ENCODE results near the gene CNBD2. TPM values are rescaled to one million over a fixed set of nuclear protein-coding genes. Genes with fewer than 3 reads are reported as not detected.
A peak's percentile ranks its signal among the peaks of the same experiment; 100 is the strongest.
"Not testable (repeated sequence)": the region's sequence is repeated elsewhere in the genome, so short reads cannot be mapped to it uniquely, and the experiment has no call there.

The CNBD2 gene
- total RNA-seq, 1 donor from 2014 or later: 1.2 TPM

GRCh38 chr20:36026131-36026530, 57.7 kb downstream of the CNBD2 start:
- not testable (repeated sequence) for DNase-seq (ENCODE audit: low read depth)

- no peak for DNase-seq (ENCODE audit: low read depth)
These were observed 59.9 kb downstream of the CNBD2 start for GRCh38 chr20:36028106-36028808.

GRCh38 chr20:36030149-36030548, 61.8 kb downstream of the CNBD2 start:
- DNase-seq (ENCODE audit: low read depth): no peak

GRCh38 chr20:36031806-36032205, 63.4 kb downstream of the CNBD2 start:
- no peak for DNase-seq (ENCODE audit: low read depth)

GRCh38 chr20:36034875-36035274, 66.5 kb downstream of the CNBD2 start:
- DNase-seq (ENCODE audit: low read depth): no peak

- peak; percentile 73 for DNase-seq (ENCODE audit: low read depth)
These were observed 67.4 kb downstream of the CNBD2 start for GRCh38 chr20:36035745-36036144.

GRCh38 chr20:36036688-36037087, 68.3 kb downstream of the CNBD2 start:
- no peak for DNase-seq (ENCODE audit: low read depth)

- no peak for DNase-seq (ENCODE audit: low read depth)
These were observed 72.2 kb downstream of the CNBD2 start for GRCh38 chr20:36040571-36040970.

- no peak for DNase-seq (ENCODE audit: low read depth)
These were observed 75.1 kb downstream of the CNBD2 start for GRCh38 chr20:36043441-36043840.

- DNase-seq (ENCODE audit: low read depth): no peak
These were observed 75.6 kb downstream of the CNBD2 start for GRCh38 chr20:36043892-36044515.

GRCh38 chr20:36045373-36045714, 77.0 kb downstream of the CNBD2 start:
- no peak for DNase-seq (ENCODE audit: low read depth)

GRCh38 chr20:36046073-36046798, 77.8 kb downstream of the CNBD2 start:
- not testable (repeated sequence) for DNase-seq (ENCODE audit: low read depth)

GRCh38 chr20:36049408-36049807, 81.0 kb downstream of the CNBD2 start:
- peak; percentile 18 for DNase-seq (ENCODE audit: low read depth)

GRCh38 chr20:36050436-36051317, 82.3 kb downstream of the CNBD2 start:
- peak; percentile 56 for DNase-seq (ENCODE audit: low read depth)

- no peak for DNase-seq (ENCODE audit: low read depth)
These were observed 83.1 kb downstream of the CNBD2 start for GRCh38 chr20:36051318-36052116.

GRCh38 chr20:36052117-36052513, 83.7 kb downstream of the CNBD2 start:
- DNase-seq (ENCODE audit: low read depth): no peak

- not testable (repeated sequence) for DNase-seq (ENCODE audit: low read depth)
These were observed 85.6 kb downstream of the CNBD2 start for GRCh38 chr20:36053863-36054518.

- no peak for DNase-seq (ENCODE audit: low read depth)
These were observed 86.8 kb downstream of the CNBD2 start for GRCh38 chr20:36055145-36055544.

- peak; percentile 77 for DNase-seq (ENCODE audit: low read depth)
These were observed 92.3 kb downstream of the CNBD2 start for GRCh38 chr20:36060676-36061075.

- no peak for DNase-seq (ENCODE audit: low read depth)
These were observed 93.4 kb downstream of the CNBD2 start for GRCh38 chr20:36061754-36062153.

GRCh38 chr20:36062799-36063198, 94.4 kb downstream of the CNBD2 start:
- DNase-seq (ENCODE audit: low read depth): peak; percentile 33
